ENCODE results near the gene IQSEC2.

The IQSEC2 gene

DNA sequence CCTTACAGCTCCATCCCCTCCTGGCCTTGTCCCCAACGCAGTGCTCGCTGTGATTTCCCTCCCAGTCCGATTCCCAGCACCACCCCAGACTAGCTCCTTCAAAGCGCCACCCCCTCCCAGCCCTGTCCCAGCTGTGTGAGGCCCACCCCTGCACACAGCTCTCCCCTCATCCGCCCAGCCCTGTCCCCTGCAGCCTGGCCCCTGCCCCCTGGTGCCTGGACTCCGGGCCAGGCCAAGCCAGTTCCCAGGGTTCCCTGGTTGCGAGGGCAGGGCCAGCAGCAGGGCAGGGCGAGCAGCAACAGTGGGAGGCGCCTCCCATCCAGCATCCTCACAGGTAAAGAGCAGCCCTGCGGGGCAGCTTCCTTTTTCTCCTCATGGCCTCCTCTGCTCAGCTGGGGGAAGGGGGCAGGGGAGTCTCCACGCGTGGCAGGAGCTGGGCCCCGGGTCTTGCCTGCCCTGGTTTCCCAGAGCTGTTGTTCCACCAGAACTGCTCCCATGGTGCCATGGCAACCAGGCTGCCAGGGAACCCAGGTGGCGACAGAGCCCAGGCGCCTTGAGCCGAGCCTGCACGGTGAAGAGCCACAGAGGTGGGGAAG is 24.8 kb downstream of the IQSEC2 start:
- Mint-ChIP-seq H3K4me3 (no peak overlapping the region), H3K36me3 (ENCODE audit: low read depth) (peaks cover 9% of the 10 kb centered on the region), H3K9me3 (peaks cover 19% of the 10 kb centered on the region), H3K27me3 (ENCODE audit: low read depth) (no peaks in the 10 kb centered on the region), H3K4me1 (peaks cover 9% of the 10 kb centered on the region), H3K27ac (no peak overlapping the region)
- TF ChIP-seq, protein P1, sequence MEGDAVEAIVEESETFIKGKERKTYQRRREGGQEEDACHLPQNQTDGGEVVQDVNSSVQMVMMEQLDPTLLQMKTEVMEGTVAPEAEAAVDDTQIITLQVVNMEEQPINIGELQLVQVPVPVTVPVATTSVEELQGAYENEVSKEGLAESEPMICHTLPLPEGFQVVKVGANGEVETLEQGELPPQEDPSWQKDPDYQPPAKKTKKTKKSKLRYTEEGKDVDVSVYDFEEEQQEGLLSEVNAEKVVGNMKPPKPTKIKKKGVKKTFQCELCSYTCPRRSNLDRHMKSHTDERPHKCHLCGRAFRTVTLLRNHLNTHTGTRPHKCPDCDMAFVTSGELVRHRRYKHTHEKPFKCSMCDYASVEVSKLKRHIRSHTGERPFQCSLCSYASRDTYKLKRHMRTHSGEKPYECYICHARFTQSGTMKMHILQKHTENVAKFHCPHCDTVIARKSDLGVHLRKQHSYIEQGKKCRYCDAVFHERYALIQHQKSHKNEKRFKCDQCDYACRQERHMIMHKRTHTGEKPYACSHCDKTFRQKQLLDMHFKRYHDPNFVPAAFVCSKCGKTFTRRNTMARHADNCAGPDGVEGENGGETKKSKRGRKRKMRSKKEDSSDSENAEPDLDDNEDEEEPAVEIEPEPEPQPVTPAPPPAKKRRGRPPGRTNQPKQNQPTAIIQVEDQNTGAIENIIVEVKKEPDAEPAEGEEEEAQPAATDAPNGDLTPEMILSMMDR (IDR thresholded peaks at IDR 0.05; ENCODE audit: unreplicated experiment in 3 of 3) = no peak

DNA sequence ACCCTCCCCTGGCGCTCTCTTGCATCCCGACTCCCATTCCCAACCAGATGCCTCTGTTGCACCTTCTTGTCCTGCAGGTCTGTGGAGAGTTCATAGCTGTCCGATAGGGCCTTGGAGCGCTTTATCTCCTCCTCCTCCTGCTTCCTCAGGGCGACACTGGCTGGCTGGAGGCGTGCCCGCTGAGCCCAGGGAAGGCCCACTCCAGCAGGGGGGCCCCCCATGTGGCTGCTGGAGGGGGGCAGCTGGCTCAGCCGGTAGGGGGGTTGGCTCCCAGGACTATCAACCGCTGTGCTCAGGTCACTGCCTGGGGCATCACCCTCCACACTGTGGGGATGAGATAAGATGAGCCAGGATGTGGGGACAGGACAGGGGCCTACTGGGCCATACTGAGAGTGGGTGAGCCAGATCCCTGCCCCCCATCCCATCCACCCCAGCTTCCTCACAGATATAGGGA is 25.6 kb downstream of the IQSEC2 start:
- H3K27ac Mint-ChIP-seq = no peak overlapping the region
- peaks cover 19% of the 10 kb centered on the region for H3K9me3 Mint-ChIP-seq
- TF ChIP-seq, protein P1 (IDR thresholded peaks at IDR 0.05; ENCODE audit: unreplicated experiment in 3 of 3) = no peak
- H3K4me1 Mint-ChIP-seq = peaks cover 9% of the 10 kb centered on the region
- H3K36me3 Mint-ChIP-seq (ENCODE audit: low read depth) = peaks cover 9% of the 10 kb centered on the region
- no peaks in the 10 kb centered on the region for H3K27me3 Mint-ChIP-seq (ENCODE audit: low read depth)
- H3K4me3 Mint-ChIP-seq = no peak overlapping the region

DNA sequence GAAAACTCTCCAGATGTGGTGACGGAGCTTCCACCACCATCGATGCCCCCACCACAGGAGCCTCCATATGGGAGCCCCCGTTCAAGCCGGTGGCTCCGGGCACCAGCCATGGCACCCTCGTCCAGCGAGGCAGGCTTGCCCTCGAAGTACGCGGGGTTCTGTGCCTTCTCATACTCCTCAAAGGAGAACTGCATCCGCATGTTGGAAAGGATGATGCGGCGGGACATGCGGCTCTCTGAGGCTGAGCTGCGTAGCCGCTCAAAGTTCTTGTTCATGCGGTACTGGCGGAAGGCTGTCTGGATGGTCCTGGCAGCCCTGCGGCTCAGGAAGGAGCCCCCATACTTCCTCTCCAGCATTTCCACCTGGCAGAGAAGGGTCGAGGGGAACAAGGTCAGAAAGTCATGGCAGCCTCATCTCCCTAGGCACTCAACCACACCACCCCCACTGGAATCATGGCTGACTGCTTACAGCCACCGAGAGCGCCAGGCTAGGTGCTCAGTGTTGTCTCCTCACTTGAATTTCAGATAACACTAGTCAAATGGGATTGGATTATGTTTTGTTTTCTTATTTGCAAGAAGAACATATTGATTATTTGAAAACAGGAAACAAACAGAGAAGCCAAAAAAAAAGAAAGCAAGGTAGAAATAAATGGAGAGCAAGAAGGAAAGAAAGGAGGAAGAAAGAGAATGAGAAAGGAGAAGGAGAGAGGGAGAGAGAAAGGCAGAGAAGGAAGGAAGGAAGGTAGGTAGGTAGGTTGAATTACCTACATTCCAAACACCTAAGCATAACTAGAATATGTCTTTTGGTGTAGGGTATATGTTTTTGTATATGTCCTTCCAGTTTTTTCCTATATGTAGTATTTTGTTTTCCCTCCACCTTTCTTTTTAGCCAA is 26.6 kb downstream of the IQSEC2 start:
- Mint-ChIP-seq H3K4me3 (no peak overlapping the region), H3K27me3 (ENCODE audit: low read depth) (no peaks in the 10 kb centered on the region), H3K9me3 (peaks cover 19% of the 10 kb centered on the region), H3K27ac (no peak overlapping the region), H3K4me1 (peaks cover 9% of the 10 kb centered on the region), H3K36me3 (ENCODE audit: low read depth) (peaks cover 9% of the 10 kb centered on the region)
- TF ChIP-seq, protein P1 (IDR thresholded peaks at IDR 0.05; ENCODE audit: unreplicated experiment in 3 of 3) = no peak

DNA sequence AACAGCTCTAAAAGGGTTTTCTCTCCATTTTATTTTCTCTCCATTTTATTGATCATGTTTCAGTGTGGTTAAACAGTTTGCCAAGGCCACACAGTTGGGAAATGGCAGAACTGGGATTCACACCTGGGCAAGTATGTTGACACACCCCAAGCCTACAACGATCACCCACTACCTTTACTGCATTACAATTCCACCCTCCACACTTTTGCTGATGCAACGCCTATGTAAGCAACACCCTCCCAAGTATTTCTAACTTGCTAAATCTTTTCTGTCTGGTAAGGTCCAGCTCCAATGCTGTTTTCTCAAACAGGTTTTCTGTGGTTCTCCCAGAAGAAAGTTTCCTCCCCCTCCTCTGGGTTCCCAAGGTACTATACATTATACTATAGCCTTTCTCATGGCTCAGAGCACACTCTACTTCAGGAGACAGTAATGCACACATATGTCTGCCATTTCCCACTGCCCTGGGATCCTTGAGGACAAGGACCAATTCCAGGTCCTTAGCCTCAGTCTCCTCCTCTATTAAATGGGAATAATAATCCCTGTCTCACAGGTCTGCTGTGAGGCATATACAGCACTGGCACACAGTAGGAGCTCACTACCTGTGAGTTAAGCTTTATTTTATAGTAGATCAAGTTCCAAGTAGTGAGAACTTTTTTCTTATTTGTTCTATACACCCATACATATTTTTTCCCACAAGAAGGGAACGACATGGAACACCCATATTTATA is 27.9 kb downstream of the IQSEC2 start:
- no peak overlapping the region for H3K4me3 Mint-ChIP-seq
- peaks cover 9% of the 10 kb centered on the region for H3K36me3 Mint-ChIP-seq (ENCODE audit: low read depth)
- H3K4me1 Mint-ChIP-seq = peaks cover 9% of the 10 kb centered on the region
- TF ChIP-seq, protein P1 (IDR thresholded peaks at IDR 0.05; ENCODE audit: unreplicated experiment in 3 of 3) = no peak
- no peak overlapping the region for H3K27ac Mint-ChIP-seq
- H3K27me3 Mint-ChIP-seq (ENCODE audit: low read depth) = no peaks in the 10 kb centered on the region
- peaks cover 19% of the 10 kb centered on the region for H3K9me3 Mint-ChIP-seq

DNA sequence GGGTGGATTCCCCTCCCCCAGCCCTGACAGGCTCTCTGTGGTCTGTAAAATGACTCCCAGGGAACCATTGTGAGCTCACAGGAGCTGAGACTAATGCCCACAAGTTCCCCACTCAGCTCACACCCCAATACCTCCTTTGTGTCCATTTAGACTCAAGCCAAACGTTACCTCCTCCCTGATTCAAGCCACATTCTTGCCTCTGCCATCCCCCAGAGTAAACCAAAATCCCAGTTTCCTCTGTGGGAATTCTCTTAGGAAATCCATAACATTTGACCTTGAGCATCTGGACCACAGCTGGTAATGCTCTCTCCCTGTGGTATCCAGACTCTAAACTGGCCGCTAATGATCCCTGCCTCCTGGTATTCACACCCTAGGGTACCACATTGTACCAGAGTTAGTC is 30.1 kb downstream of the IQSEC2 start:
- no peak overlapping the region for H3K4me3 Mint-ChIP-seq
- H3K36me3 Mint-ChIP-seq (ENCODE audit: low read depth) = peaks cover 9% of the 10 kb centered on the region
- TF ChIP-seq, protein P1 (IDR thresholded peaks at IDR 0.05; ENCODE audit: unreplicated experiment in 3 of 3) = no peak
- no peak overlapping the region for H3K27ac Mint-ChIP-seq
- no peaks in the 10 kb centered on the region for H3K27me3 Mint-ChIP-seq (ENCODE audit: low read depth)
- H3K4me1 Mint-ChIP-seq = no peaks in the 10 kb centered on the region
- H3K9me3 Mint-ChIP-seq = peaks cover 11% of the 10 kb centered on the region

Data from nephron (organoid).